Neural progenitor cell (in vitro differentiated cells): ENCODE results near the gene ZNF598. TPM values are rescaled to one million over a fixed set of nuclear protein-coding genes. Genes with fewer than 3 reads are reported as not detected.
A peak's percentile ranks its signal among the peaks of the same experiment; 100 is the strongest.

Experiments
- DNase-seq: peaks from one replicate; pipeline ENCODE4 v3.0.0-alpha.2; 2016; ENCODE audit warnings: low spot score
- H2AFZ ChIP-seq: fragments of 200-600 bp; sonication (generic); replicated peaks from 2 replicates; pipeline ENCODE4 v1.6.1; 2016; ENCODE audit warnings: antibody characterized with exemption
- H3F3A ChIP-seq: fragments of 200-600 bp; sonication (generic); 2 replicates; pipeline ENCODE4 v1.6.1; 2016; ENCODE audit warnings: antibody characterized with exemption, low read depth
- H3K27ac ChIP-seq: fragments of 200-600 bp; sonication (generic); 2 replicates; pipeline ENCODE4 v1.5.1; 2016; ENCODE audit warnings: mild to moderate bottlenecking
- H3K27me3 ChIP-seq: fragments of 200-600 bp; sonication (generic); 2 replicates; pipeline ENCODE4 v1.6.1; 2016; ENCODE audit warnings: mild to moderate bottlenecking, moderate library complexity
- H3K36me3 ChIP-seq: fragments of 200-600 bp; sonication (generic); 2 replicates; pipeline ENCODE4 v1.5.1; 2016
- H3K4me1 ChIP-seq: fragments of 200-600 bp; sonication (generic); 2 replicates; pipeline ENCODE4 v1.6.1; 2016; ENCODE audit warnings: mixed run types
- H3K4me2 ChIP-seq: fragments of 200-600 bp; sonication (generic); 2 replicates; pipeline ENCODE4 v1.6.1; 2016
- H3K4me3 ChIP-seq: fragments of 200-600 bp; sonication (generic); 2 replicates; pipeline ENCODE4 v1.5.1; 2016
- H3K79me2 ChIP-seq: fragments of 200-600 bp; sonication (generic); 2 replicates; pipeline ENCODE4 v1.6.1; 2016; ENCODE audit warnings: low read depth
- H3K9ac ChIP-seq: fragments of 200-600 bp; sonication (generic); 2 replicates; pipeline ENCODE4 v1.6.1; 2016
- H3K9me3 ChIP-seq: fragments of 200-600 bp; sonication (generic); 2 replicates; pipeline ENCODE4 v1.5.1; 2016; ENCODE audit warnings: low read depth
- H4K20me1 ChIP-seq: fragments of 200-600 bp; sonication (generic); 2 replicates; pipeline ENCODE4 v1.6.1; 2016; ENCODE audit warnings: low read depth
- H3K27ac Mint-ChIP-seq: 3 replicates; pipeline ENCODE4 v1.8.0; 2021; ENCODE audit warnings: mixed read lengths
- H3K27me3 Mint-ChIP-seq: 2 replicates; pipeline ENCODE4 v1.8.0; 2022; ENCODE audit warnings: low read depth, mild to moderate bottlenecking, inconsistent platforms, moderate library complexity, mixed read lengths; ENCODE audit not compliant: insufficient read depth
- H3K36me3 Mint-ChIP-seq: 3 replicates; pipeline ENCODE4 v1.8.0; 2021; ENCODE audit warnings: mixed read lengths
- H3K4me1 Mint-ChIP-seq: 3 replicates; pipeline ENCODE4 v1.8.0; 2021; ENCODE audit warnings: mixed read lengths
- H3K4me3 Mint-ChIP-seq: 3 replicates; pipeline ENCODE4 v1.8.0; 2021; ENCODE audit warnings: mild to moderate bottlenecking, moderate library complexity, mixed read lengths
- H3K9me3 Mint-ChIP-seq: 3 replicates; pipeline ENCODE4 v1.8.0; 2020; ENCODE audit warnings: mixed read lengths
- EZH2 ChIP-seq: fragments of 200-600 bp; sonication (generic); IDR thresholded peaks from 2 replicates; pipeline ENCODE4 v1.6.1; 2017; ENCODE audit warnings: antibody characterized with exemption, mild to moderate bottlenecking, moderate library complexity
- EZH2phosphoT487 ChIP-seq: fragments of 200-600 bp; sonication (generic); IDR thresholded peaks from 2 replicates; pipeline ENCODE4 v1.6.1; 2017; ENCODE audit warnings: antibody characterized with exemption
- total RNA-seq: library from RNA; depleted of rRNA; stranded (reverse); fragments of >200 nt; gene quantifications from 2 replicates; pipeline ENCODE4 v1.2.3, GENCODE V29; 2015; ENCODE audit warnings: low replicate concordance
- TF ChIP-seq, protein P1 (sequence below): fragments of 200-600 bp; sonication (generic); IDR thresholded peaks from 2 replicates; pipeline ENCODE4 v1.5.1; 2017; ENCODE audit warnings: antibody characterized with exemption, mild to moderate bottlenecking

Gene ZNF598
- total RNA-seq, 1 donor from 2014 or later, result 12.7 TPM

DNA sequence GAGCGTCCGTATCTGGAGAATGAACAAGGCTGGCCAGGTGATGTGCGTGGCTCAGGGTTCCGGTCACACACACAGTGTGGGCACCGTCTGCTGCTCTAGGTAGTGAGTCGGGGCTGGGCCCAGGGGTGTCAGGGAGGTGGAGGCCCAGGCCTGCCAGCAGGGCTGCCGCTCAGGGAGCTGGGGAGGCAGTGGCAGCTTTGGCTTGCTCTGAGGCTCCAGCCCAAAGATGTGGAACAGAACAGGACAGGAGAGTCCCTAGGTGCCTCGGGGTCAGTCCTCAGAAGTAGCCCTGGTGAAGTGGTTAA, 33.5 kb downstream of the ZNF598 start:
- peaks cover 51% of the 10 kb centered on the region for H4K20me1 ChIP-seq
- peaks cover 22% of the 10 kb centered on the region for H3K79me2 ChIP-seq
- no peaks in the 10 kb centered on the region for H3K9me3 Mint-ChIP-seq
- H3K4me2 ChIP-seq, result no peak overlapping the region
- no peak overlapping the region for H2AFZ ChIP-seq
- peaks cover 3% of the 10 kb centered on the region for H3K36me3 Mint-ChIP-seq
- peaks cover 14% of the 10 kb centered on the region for H3K4me1 Mint-ChIP-seq
- peaks cover 6% of the 10 kb centered on the region for H3F3A ChIP-seq
- no peak overlapping the region for H3K9ac ChIP-seq
- H3K4me1 ChIP-seq, result peaks cover 25% of the 10 kb centered on the region
- no peak overlapping the region for H3K4me3 Mint-ChIP-seq
- H3K27ac Mint-ChIP-seq, result no peak overlapping the region
- no peaks in the 10 kb centered on the region for H3K36me3 ChIP-seq
- H3K27me3 ChIP-seq, result peaks cover 34% of the 10 kb centered on the region
- H3K27ac ChIP-seq, result no peak overlapping the region
- no peak for TF ChIP-seq EZH2phosphoT487
- TF ChIP-seq EZH2, result no peak
- TF ChIP-seq, protein P1, sequence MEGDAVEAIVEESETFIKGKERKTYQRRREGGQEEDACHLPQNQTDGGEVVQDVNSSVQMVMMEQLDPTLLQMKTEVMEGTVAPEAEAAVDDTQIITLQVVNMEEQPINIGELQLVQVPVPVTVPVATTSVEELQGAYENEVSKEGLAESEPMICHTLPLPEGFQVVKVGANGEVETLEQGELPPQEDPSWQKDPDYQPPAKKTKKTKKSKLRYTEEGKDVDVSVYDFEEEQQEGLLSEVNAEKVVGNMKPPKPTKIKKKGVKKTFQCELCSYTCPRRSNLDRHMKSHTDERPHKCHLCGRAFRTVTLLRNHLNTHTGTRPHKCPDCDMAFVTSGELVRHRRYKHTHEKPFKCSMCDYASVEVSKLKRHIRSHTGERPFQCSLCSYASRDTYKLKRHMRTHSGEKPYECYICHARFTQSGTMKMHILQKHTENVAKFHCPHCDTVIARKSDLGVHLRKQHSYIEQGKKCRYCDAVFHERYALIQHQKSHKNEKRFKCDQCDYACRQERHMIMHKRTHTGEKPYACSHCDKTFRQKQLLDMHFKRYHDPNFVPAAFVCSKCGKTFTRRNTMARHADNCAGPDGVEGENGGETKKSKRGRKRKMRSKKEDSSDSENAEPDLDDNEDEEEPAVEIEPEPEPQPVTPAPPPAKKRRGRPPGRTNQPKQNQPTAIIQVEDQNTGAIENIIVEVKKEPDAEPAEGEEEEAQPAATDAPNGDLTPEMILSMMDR, result no peak
- no peak for DNase-seq
- peaks cover 9% of the 10 kb centered on the region for H3K27me3 Mint-ChIP-seq
- no peak overlapping the region for H3K4me3 ChIP-seq
- H3K9me3 ChIP-seq, result no peaks in the 10 kb centered on the region

DNA sequence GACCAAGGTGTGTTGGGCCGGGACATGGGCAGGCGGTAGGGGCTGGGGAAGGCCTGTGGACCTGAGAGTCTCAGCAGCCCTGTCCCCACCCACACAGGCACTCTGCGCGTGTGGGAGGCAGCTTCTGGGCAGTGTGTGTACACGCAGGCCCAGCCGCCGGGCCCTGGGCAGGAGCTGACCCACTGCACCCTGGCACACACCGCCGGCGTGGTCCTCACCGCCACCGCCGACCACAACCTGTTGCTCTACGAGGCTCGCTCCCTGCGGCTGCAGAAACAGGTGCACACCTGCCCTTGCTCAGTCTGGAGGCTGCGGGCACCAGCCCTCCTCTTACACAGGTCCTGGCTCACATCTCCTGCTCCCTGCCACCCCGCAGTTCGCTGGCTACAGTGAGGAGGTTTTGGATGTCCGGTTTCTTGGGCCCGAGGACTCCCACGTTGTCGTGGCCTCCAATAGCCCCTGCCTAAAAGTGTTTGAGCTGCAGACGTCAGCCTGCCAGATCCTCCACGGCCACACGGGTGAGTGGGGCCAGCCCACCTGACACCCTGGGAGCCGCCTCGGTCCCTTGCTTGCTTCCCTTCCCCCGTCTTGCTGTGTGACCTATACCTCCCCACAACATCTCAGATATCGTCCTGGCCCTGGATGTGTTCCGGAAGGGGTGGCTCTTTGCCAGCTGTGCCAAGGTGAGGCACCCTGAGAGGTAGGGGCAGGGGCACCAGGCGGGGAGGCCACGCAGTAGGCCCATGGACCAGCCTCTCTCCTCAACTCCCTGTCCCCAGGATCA, 34.0 kb downstream of the ZNF598 start:
- H3K27ac ChIP-seq, result no peak overlapping the region
- Mint-ChIP-seq H3K4me3 (peak overlapping the region; percentile 48), H3K9me3 (no peaks in the 10 kb centered on the region), H3K27me3 (peaks cover 9% of the 10 kb centered on the region), H3K27ac (no peak overlapping the region), H3K36me3 (peaks cover 3% of the 10 kb centered on the region), H3K4me1 (peaks cover 18% of the 10 kb centered on the region)
- H3K4me1 ChIP-seq, result peaks cover 20% of the 10 kb centered on the region
- H3K9ac ChIP-seq, result no peak overlapping the region
- H3F3A ChIP-seq, result peaks cover 6% of the 10 kb centered on the region
- no peak for TF ChIP-seq EZH2
- TF ChIP-seq, protein P1, result no peak
- no peak for TF ChIP-seq EZH2phosphoT487
- H3K79me2 ChIP-seq, result peaks cover 25% of the 10 kb centered on the region
- H3K9me3 ChIP-seq, result no peaks in the 10 kb centered on the region
- no peaks in the 10 kb centered on the region for H3K36me3 ChIP-seq
- H2AFZ ChIP-seq, result no peak overlapping the region
- H3K4me3 ChIP-seq, result no peak overlapping the region
- peaks cover 29% of the 10 kb centered on the region for H3K27me3 ChIP-seq
- DNase-seq, result no peak
- peaks cover 47% of the 10 kb centered on the region for H4K20me1 ChIP-seq
- no peak overlapping the region for H3K4me2 ChIP-seq

DNA sequence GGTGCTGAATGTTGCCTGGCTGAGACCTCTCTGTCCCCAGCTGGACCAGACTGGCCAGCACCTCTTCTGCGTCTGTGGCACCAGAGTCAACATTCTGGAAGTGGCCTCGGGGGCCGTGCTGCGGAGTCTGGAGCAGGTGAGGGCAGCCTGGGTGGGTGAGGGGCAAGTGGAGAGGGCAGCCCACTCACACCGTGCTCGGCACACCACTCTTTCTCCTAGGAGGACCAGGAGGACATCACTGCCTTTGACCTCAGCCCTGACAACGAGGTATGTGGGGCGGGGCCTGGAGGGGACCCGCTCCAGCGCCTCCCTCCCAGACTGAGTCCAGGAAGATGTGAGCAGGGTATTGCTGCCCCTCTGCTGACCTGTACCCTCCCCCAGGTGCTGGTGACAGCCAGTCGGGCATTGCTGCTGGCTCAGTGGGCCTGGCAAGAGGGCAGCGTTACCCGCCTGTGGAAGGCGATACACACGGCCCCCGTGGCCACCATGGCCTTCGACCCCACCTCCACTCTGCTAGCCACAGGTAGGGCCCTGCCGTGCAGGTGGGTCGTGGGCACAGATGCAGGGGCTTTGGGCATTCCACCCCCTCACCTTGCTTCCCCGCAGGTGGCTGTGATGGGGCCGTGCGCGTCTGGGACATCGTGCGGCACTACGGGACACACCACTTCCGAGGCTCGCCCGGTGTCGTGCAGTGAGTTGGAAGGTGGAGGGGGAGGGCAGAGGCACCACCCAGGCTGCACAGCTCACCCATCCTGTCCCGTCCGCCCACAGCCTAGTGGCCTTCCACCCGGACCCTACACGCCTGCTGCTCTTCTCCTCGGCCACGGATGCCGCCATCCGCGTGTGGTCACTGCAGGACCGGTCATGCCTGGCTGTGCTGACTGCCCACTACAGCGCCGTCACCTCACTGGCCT, 35.2 kb downstream of the ZNF598 start:
- H3K9me3 ChIP-seq, result no peaks in the 10 kb centered on the region
- Mint-ChIP-seq H3K4me1 (peaks cover 18% of the 10 kb centered on the region), H3K9me3 (no peaks in the 10 kb centered on the region), H3K4me3 (peak overlapping the region; percentile 41), H3K27ac (no peak overlapping the region), H3K36me3 (peaks cover 3% of the 10 kb centered on the region), H3K27me3 (peaks cover 4% of the 10 kb centered on the region)
- peaks cover 25% of the 10 kb centered on the region for H3K79me2 ChIP-seq
- TF ChIP-seq EZH2phosphoT487 (no peak), EZH2 (no peak)
- TF ChIP-seq, protein P1, result no peak
- H3F3A ChIP-seq, result peaks cover 5% of the 10 kb centered on the region
- DNase-seq, result no peak
- peaks cover 11% of the 10 kb centered on the region for H3K4me1 ChIP-seq
- H2AFZ ChIP-seq, result no peak overlapping the region
- H3K36me3 ChIP-seq, result no peaks in the 10 kb centered on the region
- H3K4me3 ChIP-seq, result no peak overlapping the region
- no peak overlapping the region for H3K27ac ChIP-seq
- H3K27me3 ChIP-seq, result peaks cover 17% of the 10 kb centered on the region
- peaks cover 35% of the 10 kb centered on the region for H4K20me1 ChIP-seq
- no peak overlapping the region for H3K9ac ChIP-seq
- no peak overlapping the region for H3K4me2 ChIP-seq
